ENCODE measurements around the gene PADI1.

The PADI1 gene

GRCh38 chr1:17204546-17205440 lies at the start of gene PADI1:
Gene PADI1, plus strand, starts transcription at chr1:17205128. Its CDS starts 90 bp downstream, at chr1:17205218.
- DNase-seq, result no peak

DNA sequence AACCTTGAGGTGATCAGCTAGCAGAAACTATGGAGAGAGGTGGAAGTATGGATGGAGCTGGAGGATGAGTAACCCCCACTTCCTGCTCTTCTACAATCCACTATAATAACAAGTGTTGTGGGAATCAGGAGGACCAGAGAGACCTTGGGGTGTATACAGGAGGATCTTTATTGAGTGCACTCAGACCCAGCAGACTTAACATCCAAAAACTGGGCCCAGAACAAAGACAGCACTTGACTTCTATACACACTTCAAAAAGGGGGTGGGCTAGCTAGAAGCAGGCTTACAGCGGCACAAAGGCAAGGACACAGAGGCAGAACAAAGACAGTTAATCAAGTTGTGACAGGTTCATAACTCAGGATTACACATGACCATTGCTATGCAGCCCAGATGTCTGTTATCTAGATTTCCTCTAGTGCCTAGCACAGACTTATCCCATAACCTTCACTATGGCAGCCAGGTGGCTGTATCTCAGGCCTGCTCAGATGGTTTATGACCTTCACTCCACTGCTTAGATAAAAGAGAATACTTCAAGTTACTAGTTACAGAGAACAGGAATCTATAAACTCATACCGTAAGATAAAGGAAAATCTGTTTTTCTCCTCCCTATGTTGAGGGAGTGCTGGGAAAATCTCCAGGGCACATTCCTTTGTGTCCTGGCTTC lies 49.5 kb upstream of the PADI1 start:
- DNase-seq, result no peak

DNA sequence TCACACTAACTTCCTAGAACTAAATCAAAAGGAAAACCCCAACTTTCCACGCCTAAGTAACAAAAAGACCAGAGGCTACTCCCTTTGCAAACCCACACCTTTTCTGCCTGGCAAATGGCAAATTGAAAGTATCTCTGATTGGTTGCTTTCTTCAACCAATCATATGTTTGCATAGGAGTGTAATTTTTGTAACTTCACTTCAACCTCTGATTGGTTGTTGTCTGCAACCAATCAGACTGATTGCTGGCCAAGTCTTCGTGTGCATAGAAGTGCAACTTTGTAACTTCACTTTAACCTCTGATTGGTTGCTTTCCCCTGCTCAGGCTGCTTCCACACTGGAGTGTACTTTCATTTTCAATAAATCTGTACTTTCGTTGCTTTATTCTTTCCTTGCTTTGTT lies 48.8 kb upstream of the PADI1 start:
- DNase-seq, result no peak

DNA sequence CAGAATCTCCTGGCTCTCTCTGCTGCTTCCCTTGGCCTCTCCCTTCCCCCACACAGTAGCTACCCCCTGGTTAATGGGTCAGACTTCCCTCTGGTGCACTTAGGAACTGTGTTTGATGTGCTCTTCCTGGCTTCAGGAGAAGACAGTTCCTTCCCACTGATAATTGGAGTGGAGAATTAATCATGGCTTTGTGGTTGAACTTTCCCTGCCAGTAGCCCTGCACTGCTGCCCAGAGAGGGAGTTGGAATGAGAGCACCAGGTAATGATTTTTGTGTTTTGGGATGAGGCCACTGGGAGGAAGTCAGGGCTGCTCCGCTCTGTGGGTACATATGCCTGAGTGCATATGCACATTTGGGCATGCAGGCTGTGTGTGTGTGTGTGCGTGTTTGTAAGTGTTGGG lies 46.0 kb upstream of the PADI1 start:
- no peak for DNase-seq

GRCh38 chr1:17161137-17161740 lies 43.7 kb upstream of the PADI1 start:
- DNase-seq, result no peak

DNA sequence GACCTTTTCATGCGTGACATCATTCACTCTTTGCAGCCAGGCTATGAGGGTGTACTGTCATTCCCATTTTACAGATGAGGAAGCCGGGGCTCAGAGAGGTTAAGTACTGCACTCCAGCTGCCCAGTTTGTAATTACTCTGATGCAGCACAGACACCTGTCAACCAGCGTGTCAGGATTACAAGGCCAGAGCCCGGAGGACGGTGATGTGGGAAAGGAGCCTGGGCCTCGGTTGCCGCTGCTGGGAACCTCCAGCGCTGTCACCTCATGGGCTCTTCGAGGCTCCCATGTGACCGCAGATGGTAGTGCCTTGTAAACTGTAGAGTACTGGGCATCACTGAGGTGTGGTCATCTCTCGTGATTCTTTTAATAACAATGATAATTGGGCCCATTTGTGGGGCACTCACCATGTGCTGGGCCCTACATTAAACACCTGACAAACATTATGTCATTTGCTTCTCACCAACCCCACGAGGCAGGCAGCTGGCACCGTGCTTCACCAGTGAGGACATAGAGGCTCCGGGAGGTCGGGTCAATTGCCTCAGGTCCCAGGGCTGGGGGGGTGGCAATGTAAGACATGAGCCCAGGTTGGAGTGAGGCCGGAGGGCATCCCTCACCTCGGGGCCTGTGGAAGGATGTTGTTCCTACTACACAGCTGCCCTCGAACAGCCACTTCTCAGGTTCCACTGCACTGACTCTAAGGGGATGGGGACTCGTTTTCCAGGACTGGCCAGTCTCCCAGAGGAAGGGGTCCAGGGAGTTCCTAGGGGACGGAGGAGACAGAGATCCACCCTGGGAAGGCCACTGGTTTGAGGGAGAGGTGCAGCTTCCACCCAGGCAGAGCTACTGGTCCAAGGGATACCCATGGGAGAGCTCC lies 42.8 kb upstream of the PADI1 start:
- DNase-seq, result no peak

- DNase-seq, result no peak
Observed at GRCh38 chr1:17162941-17163340, 42.0 kb upstream of the PADI1 start.

DNA sequence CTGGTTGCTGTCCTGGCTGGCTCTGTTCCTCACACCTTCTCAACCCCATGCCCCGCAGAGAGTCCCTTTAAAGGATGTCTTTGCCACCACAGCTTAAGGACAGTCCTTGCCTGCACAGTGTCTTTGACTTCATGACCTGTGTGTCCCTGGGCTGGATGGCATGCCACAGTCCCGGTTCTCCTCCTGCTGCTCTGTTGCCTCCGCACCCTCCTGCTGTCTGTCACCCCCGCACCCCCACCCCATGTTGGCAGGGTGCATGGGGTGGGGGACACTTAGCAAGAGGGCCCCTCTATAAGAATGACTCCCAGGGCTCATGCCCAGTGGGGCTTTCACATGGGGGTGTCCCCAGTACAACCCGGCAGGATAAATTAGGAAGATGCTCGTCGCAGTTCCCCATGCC lies 41.6 kb upstream of the PADI1 start:
- no peak for DNase-seq

DNA sequence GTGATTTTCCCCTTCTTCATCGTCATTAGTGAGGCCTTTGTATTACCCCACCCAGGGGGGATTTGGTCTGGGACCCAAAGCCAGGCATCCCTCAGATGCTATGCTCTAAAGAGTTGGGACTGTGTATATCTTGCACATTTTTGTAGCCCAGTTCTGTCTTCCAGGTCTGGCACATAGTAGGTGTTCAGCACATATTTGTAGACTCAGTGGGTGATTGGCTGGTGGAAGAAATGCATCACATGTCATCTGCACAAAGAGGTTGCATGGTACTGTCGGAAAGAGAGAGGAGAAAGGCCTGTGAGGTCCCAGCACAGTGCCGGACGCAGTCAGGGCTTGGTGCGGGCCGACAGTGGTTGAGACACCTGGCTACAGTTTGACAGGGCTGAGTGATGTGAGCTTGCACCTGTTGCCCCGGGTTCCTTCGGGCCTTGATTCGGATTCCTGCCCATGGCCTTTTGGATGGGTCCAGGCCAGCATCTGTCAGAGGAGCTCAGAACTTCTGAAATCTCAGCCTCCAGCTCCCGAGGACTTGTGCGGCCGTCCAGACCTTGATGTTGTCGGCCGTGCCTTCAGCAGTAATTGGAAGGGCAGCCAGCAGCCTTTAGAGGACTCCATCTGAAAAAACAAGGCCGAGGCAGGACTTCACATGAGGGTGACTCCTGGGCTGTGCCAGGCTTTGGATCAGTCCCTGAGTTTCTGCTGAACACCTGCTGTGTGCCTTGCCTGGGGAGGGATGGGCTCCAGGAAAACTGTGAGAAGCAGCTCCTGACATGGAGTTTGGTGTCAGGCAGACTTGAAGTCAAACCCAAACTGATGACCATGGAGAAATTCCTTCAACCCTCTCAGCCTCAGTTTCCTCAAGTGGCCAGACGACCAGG lies 40.9 kb upstream of the PADI1 start:
- DNase-seq, result no peak

DNA sequence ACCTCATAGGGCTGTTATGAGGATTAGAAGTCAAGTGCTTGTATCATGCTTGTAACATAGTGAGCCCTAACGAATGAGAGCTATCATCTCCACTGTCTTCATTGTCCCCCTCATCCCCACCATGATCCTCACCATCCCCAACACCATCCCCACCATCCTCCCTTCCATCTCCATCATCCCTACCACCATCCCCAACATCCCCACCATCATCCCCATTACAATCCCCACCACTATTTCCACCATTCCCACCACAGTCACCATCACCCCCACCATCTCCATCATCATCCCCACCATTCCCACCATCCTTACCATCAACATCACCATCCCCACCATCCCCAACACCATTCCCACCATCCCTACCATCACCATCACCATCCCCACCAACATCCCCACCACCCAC lies 39.1 kb upstream of the PADI1 start:
- DNase-seq, result no peak

- no peak for DNase-seq
Observed at GRCh38 chr1:17167041-17167785, 37.7 kb upstream of the PADI1 start.

DNA sequence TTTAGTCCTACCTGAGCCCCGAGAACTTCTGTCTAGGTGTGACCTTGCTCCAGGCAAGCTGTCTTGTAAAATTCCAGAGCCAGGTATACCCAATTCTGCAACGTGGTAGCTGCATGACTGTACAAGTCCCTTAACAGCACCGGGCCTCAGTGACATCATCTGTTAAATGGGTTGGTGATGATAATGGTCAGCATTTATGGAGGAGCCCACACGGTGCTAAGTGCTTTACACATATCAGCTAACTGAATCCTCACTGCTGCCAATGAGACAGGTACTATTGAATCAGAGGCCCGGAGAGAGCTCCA lies 37.2 kb upstream of the PADI1 start:
- no peak for DNase-seq

DNA sequence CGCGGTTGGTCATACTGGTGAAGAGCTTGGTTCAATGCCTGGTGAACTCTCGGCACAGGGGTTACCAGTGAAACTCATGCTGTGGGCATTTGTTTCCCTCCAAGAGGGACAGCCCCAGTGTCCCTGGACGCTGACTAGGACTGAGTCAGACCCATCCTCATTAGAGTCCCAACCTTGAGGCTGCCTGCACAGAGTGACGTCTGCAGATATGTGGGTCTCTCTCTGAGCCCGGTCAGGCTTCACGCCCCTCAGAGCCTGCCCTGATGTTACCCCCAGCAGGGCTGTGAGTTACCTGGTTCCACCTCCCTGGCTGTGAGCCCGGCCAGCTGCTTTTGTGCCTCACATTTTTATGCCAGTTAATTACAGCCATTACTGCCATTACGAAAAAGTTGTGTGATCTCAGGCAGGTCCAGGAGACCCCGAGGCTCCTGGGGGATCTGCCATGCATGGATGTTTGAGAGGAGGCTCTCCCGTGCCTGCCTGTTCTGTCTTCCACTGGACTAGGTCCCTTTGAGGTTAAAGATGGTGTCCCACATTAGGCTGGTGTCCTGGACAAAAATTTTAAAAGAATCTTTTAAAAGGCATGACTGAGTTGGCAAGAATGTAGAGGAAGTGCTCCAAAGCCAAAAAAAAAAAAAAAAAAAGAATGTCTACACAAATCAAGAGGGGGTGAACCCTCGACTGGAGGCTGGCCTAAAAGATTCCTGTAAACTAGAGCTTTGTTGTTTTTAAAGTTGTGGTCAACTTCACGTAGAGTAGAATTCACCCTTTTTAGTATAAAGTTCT lies 36.6 kb upstream of the PADI1 start:
- DNase-seq, result no peak

DNA sequence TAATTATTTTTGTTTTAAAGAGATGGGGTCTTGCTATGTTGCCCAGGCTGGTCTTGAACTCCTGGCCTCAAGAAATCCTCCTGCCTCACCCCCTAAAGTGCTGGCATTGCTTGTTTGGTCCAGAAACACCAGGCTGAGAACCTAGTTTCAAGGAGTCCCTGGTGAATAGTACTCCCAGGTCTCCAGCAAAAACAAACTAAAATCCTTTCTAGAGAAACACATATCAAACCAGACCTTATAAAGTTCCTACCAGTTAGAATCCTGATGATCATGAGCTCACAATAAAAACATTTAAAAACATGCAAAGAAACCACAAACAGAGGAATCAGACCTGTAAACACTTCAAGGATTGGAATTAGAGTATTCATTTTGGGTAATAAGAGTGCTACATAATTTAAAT lies 34.4 kb upstream of the PADI1 start:
- DNase-seq, result no peak

DNA sequence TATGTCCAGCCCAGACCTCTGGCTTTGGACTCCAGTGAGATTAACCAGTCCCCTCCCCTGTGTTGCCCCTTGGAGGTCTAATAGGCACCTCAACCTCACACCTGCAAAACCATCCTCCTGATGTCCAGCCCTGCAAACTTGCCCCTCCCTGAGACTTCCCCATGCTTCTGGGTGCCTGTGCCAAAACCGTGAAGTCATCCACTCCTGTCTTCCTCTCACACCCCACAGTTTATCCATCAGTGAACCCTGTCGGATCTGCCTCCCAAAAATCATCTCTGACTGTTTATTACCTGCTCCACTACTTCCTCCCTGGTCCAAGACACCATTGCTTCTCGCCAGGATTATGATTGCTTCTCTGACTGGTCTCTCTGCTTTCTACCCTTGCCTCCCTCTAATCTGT lies 31.7 kb upstream of the PADI1 start:
- DNase-seq, result no peak

DNA sequence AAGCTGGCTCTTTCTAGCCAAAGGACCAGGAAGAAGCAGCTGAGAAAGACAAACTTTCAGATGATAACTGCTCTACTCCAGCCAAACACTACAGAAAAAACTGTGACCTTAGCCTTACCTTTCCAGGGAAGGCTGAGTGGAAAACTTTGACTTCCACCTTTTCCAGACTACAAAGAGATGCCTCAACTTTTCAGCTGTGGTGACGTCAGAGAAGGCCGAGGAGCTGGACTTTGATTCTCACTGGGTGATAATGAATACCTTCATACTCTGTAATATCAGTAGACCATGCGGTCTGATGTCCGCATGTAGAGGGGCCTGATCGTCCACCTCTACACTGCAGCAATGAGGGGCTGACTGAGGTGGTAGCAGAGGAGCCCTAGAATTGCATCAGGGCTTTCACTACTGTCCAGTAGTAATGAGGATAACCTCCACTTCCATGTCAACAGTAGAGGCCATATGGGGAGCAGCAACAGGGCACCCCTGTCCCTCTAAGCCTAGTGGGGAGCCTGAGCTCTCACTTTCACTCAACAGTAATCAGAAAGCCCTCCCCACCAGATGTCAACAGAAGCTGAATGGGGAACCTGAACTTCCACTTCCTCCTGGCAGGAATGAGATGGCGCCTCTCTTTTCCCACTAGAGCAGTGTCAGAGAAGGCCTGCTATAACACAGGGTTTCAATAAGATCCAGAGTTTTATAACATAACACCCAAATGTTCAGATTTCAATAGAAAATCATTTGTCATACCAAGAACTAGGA lies 28.4 kb upstream of the PADI1 start:
- DNase-seq, result no peak

GRCh38 chr1:17177651-17178050 lies 27.3 kb upstream of the PADI1 start:
- DNase-seq, result no peak

GRCh38 chr1:17181781-17182464 lies 23.0 kb upstream of the PADI1 start:
- no peak for DNase-seq

Data from NCI-H187 (cell line).